ENCODE data around the gene GRM7.

- TF ChIP-seq, protein P1, sequence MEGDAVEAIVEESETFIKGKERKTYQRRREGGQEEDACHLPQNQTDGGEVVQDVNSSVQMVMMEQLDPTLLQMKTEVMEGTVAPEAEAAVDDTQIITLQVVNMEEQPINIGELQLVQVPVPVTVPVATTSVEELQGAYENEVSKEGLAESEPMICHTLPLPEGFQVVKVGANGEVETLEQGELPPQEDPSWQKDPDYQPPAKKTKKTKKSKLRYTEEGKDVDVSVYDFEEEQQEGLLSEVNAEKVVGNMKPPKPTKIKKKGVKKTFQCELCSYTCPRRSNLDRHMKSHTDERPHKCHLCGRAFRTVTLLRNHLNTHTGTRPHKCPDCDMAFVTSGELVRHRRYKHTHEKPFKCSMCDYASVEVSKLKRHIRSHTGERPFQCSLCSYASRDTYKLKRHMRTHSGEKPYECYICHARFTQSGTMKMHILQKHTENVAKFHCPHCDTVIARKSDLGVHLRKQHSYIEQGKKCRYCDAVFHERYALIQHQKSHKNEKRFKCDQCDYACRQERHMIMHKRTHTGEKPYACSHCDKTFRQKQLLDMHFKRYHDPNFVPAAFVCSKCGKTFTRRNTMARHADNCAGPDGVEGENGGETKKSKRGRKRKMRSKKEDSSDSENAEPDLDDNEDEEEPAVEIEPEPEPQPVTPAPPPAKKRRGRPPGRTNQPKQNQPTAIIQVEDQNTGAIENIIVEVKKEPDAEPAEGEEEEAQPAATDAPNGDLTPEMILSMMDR (IDR thresholded peaks at IDR 0.05; ENCODE audit: low read depth, low read length) = no peak
- no peak for TF ChIP-seq EZH2phosphoT487 (IDR thresholded peaks at IDR 0.05; ENCODE audit: low read depth)
These were observed 562.1 kb downstream of the GRM7 start for GRCh38 chr3:7423036-7423435.
